Suprapubic skin (tissue), 4 donors: ENCODE data around the gene ATG5. TPM values are rescaled to one million over a fixed set of nuclear protein-coding genes. Genes with fewer than 3 reads are reported as not detected.

Experiments
- DNase-seq, 2 donors: peaks; one replicate each; pipeline ENCODE4 v3.0.0-alpha.2; 2019; ENCODE audit warnings: low spot score in 2 of 2
- H3K27ac ChIP-seq: fragments of 200-600 bp; sonication (generic); one replicate; pipeline ENCODE4 v1.5.1; 2019
- H3K27me3 ChIP-seq: fragments of 200-600 bp; sonication (generic); one replicate; pipeline ENCODE4 v1.5.1; 2019
- H3K36me3 ChIP-seq: fragments of 200-600 bp; sonication (generic); one replicate; pipeline ENCODE4 v1.5.1; 2019
- H3K4me1 ChIP-seq: fragments of 200-600 bp; sonication (generic); one replicate; pipeline ENCODE4 v1.5.1; 2019
- H3K4me3 ChIP-seq: fragments of 200-600 bp; sonication (generic); one replicate; pipeline ENCODE4 v1.5.1; 2019; ENCODE audit warnings: mild to moderate bottlenecking
- H3K9me3 ChIP-seq: fragments of 200-600 bp; sonication (generic); one replicate; pipeline ENCODE4 v1.5.1; 2019
- CTCF ChIP-seq, 2 donors: fragments of 200-600 bp in 1 of 2; fragments of 450-650 bp in 1 of 2; sonication (generic) in 1 of 2; IDR thresholded peaks; one replicate each; pipeline ENCODE4 v1.5.1; 2016 to 2019; ENCODE audit warnings: antibody characterized with exemption in 2 of 2, mild to moderate bottlenecking in 1 of 2, moderate library complexity in 1 of 2
- EP300 ChIP-seq: sonication (generic); formaldehyde crosslinking; IDR thresholded peaks from one replicate; pipeline ENCODE4 v1.6.1; 2017; ENCODE audit warnings: antibody characterized with exemption
- POLR2A ChIP-seq, 2 donors: fragments of 450-650 bp; IDR thresholded peaks; one replicate each; pipeline ENCODE4 v1.6.1; 2017; ENCODE audit warnings: antibody characterized with exemption in 2 of 2, mild to moderate bottlenecking in 2 of 2, moderate library complexity in 2 of 2
- POLR2AphosphoS5 ChIP-seq, 3 donors: sonication (generic); formaldehyde crosslinking; IDR thresholded peaks; one replicate each; pipeline ENCODE4 v1.6.1; 2017; ENCODE audit warnings: antibody characterized with exemption in 3 of 3
- WGBS: methylation state at CpG from one replicate; pipeline ENCODE4 v1.1.5; 2018; 5-methylcytosine and 5-hydroxymethylcytosine counted together
- total RNA-seq, 4 donors: library from RNA; depleted of rRNA; stranded (reverse); fragments of >200 nt; gene quantifications; one replicate each; pipeline ENCODE4 v1.1.0, GENCODE V29; 2016

ATG5 gene
- total RNA-seq, 4 donors from 2014 or later, result 18.1 to 25.7 (median 23.1) TPM

DNA sequence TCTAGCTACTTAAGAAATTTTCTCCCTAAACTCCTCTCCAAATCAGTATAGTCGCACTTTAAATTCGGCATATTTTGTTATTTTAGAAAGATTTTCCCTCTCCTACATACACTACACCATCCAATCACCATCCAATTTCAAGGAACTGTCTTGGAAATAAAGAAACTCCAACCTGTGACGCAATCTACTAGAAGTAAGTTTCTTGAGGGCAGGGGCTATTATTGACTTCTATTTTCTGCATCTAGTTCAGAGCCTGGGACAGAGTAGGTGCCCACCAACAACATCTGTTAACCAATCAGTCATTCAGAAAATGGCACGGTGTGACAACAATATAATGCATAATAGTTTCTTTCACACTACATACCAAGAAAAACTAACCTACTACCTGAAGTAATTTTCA is 3.6 kb downstream of the ATG5 start:
- Histone ChIP-seq H3K27me3 (no peaks in the 10 kb centered on the region), H3K4me1 (peaks cover 34% of the 10 kb centered on the region), H3K36me3 (no peaks in the 10 kb centered on the region), H3K9me3 (no peaks in the 10 kb centered on the region), H3K27ac (no peak overlapping the region), H3K4me3 (no peak overlapping the region)
- WGBS, result 93% methylated on average over 4 of the region's 4 CpGs
- DNase-seq, result no peak
- no peak for TF ChIP-seq POLR2AphosphoS5 (IDR thresholded peaks at IDR 0.05)
- no peak for TF ChIP-seq POLR2A (IDR thresholded peaks at IDR 0.05)
- TF ChIP-seq CTCF (IDR thresholded peaks at IDR 0.05), result no peak
- TF ChIP-seq EP300, result no peak

GRCh38 chr6:106318851-106319250 is 6.7 kb downstream of the ATG5 start:
- H3K36me3 ChIP-seq, result peaks cover 17% of the 10 kb centered on the region
- H3K4me3 ChIP-seq, result no peak overlapping the region
- peaks cover 27% of the 10 kb centered on the region for H3K4me1 ChIP-seq
- H3K27ac ChIP-seq, result no peak overlapping the region
- no peaks in the 10 kb centered on the region for H3K27me3 ChIP-seq
- DNase-seq, result no peak
- H3K9me3 ChIP-seq, result no peaks in the 10 kb centered on the region
- TF ChIP-seq EP300 (no peak), POLR2AphosphoS5 (IDR thresholded peaks at IDR 0.05) (no peak), POLR2A (IDR thresholded peaks at IDR 0.05) (no peak), CTCF (IDR thresholded peaks at IDR 0.05) (no peak)

GRCh38 chr6:106318061-106318460 is 7.5 kb downstream of the ATG5 start:
- H3K27me3 ChIP-seq, result no peaks in the 10 kb centered on the region
- no peaks in the 10 kb centered on the region for H3K9me3 ChIP-seq
- no peak overlapping the region for H3K4me3 ChIP-seq
- DNase-seq, result no peak
- H3K4me1 ChIP-seq, result peaks cover 21% of the 10 kb centered on the region
- peaks cover 17% of the 10 kb centered on the region for H3K36me3 ChIP-seq
- TF ChIP-seq POLR2A (IDR thresholded peaks at IDR 0.05) (no peak), EP300 (no peak), CTCF (IDR thresholded peaks at IDR 0.05) (no peak), POLR2AphosphoS5 (IDR thresholded peaks at IDR 0.05) (no peak)
- 63% methylated on average over 2 of the region's 2 CpGs for WGBS
- no peak overlapping the region for H3K27ac ChIP-seq

DNA sequence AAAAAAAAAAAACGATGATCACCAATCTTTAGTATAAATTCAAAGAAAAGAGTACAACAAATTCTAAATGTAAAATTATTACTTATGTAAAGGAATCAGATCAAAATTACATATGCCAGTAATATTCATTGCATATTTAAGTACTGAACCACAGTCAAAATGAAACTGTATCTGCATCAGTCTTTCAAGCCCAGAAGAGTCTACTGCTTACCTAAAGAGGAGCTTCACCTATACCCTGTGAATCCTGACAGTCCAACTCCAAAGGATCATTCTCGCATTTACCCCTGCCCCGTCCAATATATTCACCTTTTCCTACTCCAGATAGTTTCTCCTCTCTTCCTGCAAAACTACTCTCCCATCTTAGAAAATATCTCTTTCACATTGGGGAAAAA is 9.2 kb downstream of the ATG5 start:
- whole genome bisulfite sequencing, result 82% methylated on average over 3 of the region's 3 CpGs
- Histone ChIP-seq H3K27me3 (no peaks in the 10 kb centered on the region), H3K9me3 (no peaks in the 10 kb centered on the region), H3K4me1 (peaks cover 9% of the 10 kb centered on the region), H3K4me3 (no peak overlapping the region), H3K36me3 (peaks cover 21% of the 10 kb centered on the region), H3K27ac (no peak overlapping the region)
- DNase-seq, result no peak
- no peak for TF ChIP-seq EP300
- TF ChIP-seq POLR2AphosphoS5 (IDR thresholded peaks at IDR 0.05), result no peak
- TF ChIP-seq POLR2A (IDR thresholded peaks at IDR 0.05), result no peak
- TF ChIP-seq CTCF (IDR thresholded peaks at IDR 0.05), result no peak

- H3K4me1 ChIP-seq, result peaks cover 7% of the 10 kb centered on the region
- H3K9me3 ChIP-seq, result no peaks in the 10 kb centered on the region
- TF ChIP-seq EP300, result no peak
- no peak for TF ChIP-seq POLR2A (IDR thresholded peaks at IDR 0.05)
- TF ChIP-seq POLR2AphosphoS5 (IDR thresholded peaks at IDR 0.05), result no peak
- TF ChIP-seq CTCF (IDR thresholded peaks at IDR 0.05), result no peak
- no peak for DNase-seq
- no peaks in the 10 kb centered on the region for H3K27me3 ChIP-seq
- no peak overlapping the region for H3K27ac ChIP-seq
- WGBS, result 47% methylated on average over 6 of the region's 6 CpGs
- H3K4me3 ChIP-seq, result no peak overlapping the region
- peaks cover 22% of the 10 kb centered on the region for H3K36me3 ChIP-seq
Observed at GRCh38 chr6:106315765-106316374, 9.7 kb downstream of the ATG5 start.
